GM19238 (cell line): Measurements from ENCODE around the gene PCSK6.
"Not testable (repeated sequence)": the region's sequence is repeated elsewhere in the genome, so short reads cannot be mapped to it uniquely, and the experiment has no call there.

ENCODE experiments used
- DNase-seq: peaks from one replicate; pipeline ENCODE4 v3.0.0; 2011; ENCODE audit warnings: low spot score; ENCODE audit not compliant: insufficient read length

Gene PCSK6

GRCh38 chr15:101432982-101433381, 56.5 kb downstream of the PCSK6 start:
- no peak for DNase-seq

DNA sequence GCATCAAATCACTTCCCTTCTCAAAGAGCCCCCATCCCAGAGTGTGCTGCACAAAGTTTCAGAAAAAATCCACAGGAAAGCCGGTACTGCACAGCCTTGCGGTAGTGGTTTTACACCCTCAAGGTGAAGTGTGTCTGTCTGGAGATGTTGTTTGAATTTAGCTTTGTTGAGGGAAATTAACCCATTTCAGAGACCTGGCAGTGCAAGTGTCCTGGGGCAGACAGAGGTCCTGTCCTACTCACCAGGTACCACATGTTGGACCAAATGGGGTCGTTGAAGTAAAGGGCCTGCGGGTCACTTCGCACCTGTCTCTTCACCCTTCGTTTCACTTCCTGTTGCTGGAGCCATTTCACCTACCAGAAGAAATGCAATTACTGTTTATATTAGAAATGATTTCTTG, 57.8 kb downstream of the PCSK6 start:
- no peak for DNase-seq

DNA sequence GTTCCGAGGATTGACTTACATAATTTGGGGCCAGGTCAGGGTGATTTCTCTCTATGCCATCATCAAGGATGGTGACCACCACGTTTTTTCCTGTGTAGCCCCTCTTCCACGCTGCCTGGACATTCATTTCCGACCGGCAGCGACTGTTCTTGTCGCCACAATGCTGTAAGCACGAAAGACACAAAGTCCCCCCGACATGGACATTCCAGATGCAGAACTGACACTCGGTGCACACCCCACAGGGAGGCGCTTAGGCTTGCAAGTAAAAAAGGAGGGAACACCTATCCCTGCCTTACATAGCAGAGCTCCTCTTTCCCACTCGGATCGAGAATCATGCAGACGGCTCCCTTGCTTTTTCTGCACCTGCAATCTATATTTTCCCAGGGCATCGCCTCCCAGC, 58.2 kb downstream of the PCSK6 start:
- no peak for DNase-seq

- no peak for DNase-seq
Observed at GRCh38 chr15:101429646-101430045, 59.9 kb downstream of the PCSK6 start.

DNA sequence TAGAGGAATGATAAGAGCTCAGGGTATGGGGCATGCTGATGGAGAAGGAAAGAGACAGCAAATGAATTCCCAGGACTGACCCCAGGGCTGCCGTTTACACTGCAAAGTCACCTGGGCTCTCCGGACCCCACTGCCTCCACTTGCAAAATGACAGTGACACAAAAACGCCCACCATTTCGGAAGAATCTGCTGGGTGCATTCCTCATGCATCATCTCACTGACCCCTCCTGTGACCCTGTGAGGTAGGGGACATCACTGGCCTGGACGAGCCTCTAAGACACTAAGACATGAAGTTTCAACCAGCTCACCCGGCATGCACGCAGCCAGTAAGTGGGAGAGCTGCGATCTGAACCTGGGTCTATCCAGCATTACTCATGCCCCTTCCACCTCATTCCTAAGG, 60.3 kb downstream of the PCSK6 start:
- DNase-seq, result no peak

- DNase-seq, result no peak
Observed at GRCh38 chr15:101428758-101429157, 60.7 kb downstream of the PCSK6 start.

DNA sequence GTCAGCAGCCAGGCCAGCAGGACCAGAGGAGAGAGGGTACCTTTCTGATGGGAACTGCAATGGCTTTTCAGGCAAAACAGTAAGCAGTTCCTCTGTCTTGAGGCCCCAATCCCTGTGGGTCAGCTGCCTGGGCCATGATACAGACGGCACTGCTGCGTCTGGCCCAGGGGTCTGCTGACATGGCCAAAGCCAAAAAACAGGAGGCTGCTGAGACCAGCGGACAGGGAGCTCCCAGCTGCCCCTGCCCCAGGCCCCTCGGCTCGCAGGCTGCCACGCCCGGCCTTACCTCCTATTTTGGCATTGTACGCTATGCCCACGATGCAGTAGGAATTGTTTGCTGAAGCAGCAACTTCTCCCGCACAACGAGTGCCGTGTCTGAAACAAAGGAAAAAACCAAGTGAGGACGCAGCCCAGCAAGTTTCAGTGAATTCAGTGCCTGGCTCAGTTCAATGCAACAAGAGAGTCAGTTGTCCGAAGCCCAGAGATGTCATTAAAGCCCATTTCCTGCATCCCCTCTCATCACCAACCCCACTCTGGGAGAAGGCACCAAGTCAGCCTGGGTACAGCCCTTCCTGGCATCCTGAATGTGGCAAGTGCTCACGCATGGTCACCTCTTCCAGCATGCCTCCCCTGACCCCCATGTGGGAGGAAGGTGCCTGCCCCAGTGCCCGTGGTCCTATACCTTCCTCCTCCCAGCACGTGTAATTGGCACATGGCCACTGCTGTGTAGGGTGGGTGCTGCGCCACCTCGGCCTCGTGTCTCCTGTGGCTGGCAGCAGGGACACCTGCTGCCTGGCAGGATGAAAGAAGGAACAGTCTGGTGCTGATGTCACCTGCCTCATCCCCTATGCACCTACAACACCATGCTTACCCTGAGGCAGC, 61.7 kb downstream of the PCSK6 start:
- no peak for DNase-seq

- no peak for DNase-seq
Observed at GRCh38 chr15:101426761-101427333, 62.7 kb downstream of the PCSK6 start.

DNA sequence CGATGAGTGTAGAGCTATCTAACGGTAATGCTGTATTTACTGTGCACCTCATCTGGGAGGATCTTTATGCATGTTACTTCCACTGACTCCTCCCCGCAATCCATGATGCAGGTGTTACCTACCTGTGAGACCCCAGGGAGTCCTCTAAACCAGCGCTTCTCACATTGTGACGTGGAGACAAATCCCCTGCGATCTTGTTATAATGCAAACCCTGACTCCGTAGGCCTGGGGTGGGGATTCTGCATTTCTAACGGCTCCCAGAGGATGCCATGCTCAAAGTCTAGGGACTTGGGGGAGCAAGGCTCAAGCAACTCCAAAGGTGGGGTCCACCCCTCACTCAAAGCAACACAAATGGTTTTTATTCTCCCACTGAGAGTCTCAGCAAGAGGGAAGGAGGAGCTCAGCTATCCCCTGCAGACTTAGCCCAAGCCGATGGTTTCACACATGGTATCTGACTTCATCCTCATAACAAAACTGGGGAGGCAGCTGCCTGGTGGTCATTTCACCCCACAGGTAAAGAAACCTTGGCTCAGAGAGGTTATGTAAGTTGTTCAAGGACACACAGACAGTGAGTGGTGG, 63.6 kb downstream of the PCSK6 start:
- DNase-seq, result no peak

- DNase-seq, result no peak
Observed at GRCh38 chr15:101424984-101425383, 64.5 kb downstream of the PCSK6 start.

GRCh38 chr15:101420232-101420631, 69.3 kb downstream of the PCSK6 start:
- no peak for DNase-seq

- DNase-seq, result not testable (repeated sequence)
Observed at GRCh38 chr15:101416475-101416874, 73.0 kb downstream of the PCSK6 start.

DNA sequence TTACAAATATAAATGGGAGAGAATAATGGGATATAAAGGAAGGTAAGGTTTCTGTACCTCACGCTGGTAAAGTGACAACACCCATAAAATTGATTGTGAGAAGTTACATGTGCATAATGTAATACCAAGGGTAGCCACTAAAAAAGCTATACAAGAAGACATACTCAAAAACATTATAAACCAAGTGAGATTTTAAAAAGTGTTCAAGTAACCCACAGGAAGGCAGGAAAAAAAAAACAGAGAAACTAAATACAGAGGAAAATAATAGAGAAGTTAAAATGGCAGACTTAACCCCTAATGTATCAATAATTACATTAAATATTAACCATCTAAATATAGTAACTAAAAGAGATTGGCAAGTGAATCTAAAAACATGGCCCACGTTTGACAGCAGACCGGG, 76.3 kb downstream of the PCSK6 start:
- no peak for DNase-seq

GRCh38 chr15:101411581-101411980, 77.9 kb downstream of the PCSK6 start:
- no peak for DNase-seq

DNA sequence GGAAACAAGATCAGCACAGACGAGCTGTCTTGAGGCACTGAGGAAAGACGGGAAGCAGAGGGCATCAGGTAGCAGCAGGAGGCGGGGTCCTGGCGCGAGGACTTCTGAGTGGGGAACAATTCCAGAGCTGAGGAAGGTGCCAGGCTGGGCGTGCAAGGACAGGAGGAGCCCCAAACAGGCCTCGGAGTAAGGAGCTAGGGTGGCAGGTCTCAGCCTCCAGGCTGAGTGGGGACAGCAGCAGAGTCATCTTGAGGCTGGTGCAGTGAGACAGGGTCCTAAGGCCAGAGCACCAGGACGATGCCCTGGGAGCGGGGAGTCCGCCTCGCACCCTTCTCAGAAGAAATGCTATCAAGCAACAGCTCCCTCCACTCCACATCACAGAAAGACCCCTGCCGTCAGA, 78.4 kb downstream of the PCSK6 start:
- DNase-seq, result no peak

DNA sequence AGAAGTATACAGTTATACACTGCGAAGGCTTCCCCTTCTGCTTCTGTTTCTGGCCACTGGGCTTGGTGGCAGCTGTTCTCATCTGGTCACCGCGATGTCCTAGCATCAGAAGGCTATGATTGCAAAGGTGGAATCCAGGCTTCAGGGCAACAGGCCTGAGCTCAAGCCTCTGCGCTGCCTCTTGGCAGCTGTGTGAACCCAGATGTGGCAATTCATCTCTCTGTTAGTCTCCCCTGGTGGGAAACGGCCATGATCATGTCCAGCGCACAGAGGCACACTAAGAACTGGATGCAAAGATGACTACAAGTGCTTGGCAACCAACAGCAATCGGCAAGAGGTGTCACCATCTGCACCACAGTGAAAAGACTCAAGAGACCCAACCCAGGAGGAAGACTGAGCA, 78.9 kb downstream of the PCSK6 start:
- no peak for DNase-seq

DNA sequence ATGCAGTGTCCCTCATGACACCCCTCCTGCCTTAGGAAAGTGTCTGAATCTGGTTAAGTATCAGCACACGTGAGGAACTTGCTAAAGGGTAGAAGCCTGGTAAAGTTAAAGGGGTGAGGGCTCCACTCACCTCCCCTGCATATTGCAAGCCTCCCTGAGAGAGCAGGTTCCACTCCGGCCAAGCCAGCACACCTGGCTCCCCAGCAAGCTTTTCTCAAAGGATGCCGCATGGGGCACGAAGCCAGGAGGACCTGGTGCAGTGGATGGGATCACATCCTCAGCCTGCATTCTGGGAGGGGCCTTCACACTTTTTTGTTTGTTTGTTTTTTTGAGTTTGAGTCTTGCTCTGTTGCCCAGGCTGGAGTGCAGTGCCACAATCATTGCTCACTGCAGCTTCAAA, 79.9 kb downstream of the PCSK6 start:
- no peak for DNase-seq

DNA sequence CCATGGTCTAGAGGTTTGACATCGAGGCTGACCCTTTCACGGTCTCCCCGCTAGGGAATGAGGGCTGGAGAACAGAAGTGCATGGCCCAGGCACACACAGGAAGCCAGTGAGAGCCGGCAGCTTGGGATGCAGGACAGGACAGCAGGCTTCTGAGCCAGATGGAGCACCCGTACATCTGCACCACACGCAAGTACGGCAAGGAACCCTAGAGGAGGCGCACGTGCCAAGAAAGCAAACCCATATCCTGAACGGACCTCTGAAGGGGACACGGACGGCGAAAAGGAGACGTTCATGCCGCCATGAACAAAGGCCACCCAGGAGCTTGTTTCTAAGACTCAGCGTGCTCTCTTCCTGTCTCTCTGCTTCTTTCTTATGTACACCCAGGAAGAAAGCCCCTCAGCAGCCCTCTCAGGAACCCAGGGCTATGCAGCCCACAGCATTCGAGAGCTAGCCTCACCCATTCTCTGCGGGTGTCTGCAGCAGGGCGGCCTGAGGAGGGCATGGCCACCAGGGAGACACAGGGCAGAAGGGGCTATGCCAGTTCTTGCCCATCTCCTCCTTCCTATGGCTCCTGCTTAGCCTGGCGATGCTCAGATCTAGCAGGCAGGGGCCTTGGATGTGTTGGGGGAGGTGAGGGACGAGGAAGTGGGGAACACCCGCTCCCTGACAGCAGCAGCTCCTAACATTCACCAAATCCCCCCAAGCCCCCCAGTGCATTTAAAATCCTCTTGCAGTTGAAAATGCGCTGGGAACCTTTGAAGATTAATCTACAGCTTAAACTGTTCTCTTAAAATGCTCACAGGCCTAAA, 81.3 kb downstream of the PCSK6 start:
- DNase-seq, result no peak

DNA sequence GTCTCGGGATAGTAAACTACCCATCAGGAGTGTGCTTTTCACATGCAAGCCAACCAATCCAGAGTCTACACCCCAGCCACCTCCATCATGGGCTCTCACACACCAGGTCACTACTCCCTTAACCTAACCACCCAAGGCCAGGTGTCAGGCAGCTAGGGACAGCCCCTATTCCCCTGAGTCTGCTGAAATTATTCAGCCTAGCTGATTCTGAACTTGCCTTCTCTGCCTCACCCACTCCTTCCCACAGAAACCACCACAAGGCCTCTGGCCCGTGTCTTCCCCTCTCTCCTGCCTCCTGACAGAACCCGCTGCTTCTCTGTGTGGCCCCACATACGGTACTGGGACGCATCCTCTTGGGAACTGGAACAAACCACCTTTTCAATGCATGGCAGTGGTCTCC, 82.1 kb downstream of the PCSK6 start:
- DNase-seq, result peak; percentile 55

DNA sequence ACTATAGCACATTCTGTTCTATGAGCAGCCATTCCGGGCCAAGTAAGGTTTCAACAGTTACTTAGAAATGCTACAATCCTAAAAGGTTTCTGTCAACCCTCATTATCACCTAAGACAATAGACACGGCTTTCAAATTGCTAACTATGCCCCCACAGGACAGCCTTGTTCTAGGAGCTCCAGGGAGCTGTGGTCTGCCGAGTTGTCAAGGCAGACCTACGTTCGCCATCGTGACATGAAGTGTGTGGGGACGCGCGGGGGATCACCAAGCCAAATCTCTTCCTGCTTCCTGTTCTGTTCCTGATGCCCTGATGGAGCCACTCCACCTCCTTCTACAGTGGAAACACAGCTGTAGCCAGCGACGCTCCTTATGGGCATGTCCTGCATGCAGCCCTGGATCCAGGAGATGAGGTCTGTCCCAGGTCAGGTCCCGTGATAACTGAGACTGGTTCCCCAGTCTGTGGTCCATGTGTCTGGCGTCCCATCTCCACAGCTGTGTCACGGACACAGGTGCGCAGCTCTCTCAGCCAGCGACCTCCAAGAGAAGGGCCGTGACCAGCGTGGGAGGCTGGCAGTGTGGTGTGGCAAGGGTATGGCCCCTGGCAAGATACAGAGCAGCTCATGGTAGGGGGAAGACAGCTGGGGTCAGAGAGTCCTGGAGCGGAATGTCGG, 82.8 kb downstream of the PCSK6 start:
- no peak for DNase-seq

DNA sequence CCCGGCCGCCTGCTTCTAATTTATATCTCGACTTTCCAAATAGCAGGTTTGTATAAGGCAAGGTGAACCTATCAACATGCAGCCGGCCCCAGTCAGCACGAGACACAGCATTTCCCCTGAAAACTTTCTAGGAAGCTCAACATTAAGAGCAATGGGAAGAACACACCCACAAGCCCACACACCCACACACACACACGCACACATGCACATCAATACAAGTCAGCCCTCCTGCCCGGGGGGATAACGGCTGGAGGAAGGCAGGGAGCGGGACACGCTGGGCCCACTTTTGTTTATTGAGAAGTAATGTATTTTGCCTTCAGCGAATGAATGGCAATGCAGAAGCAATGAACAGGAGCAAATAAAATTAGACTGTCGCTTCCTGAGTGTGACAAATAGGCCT, 83.5 kb downstream of the PCSK6 start:
- DNase-seq, result no peak
